Activated CD4-positive, alpha-beta T cell treated with anti-CD3 and anti-CD28 coated beads, Interleukin-2, amount 50 U/mL, for 1 hour (primary cell): ENCODE measurements around the gene IP6K3.

Experiments used
- DNase-seq: peaks from one replicate; pipeline ENCODE4 v3.0.0-alpha.2; 2020

IP6K3 gene

GRCh38 chr6:33720998-33721397 is 25.7 kb downstream of the IP6K3 start:
- DNase-seq: no peak

GRCh38 chr6:33719326-33719987 is 27.2 kb downstream of the IP6K3 start:
- DNase-seq: no peak

GRCh38 chr6:33718713-33719112 is 28.0 kb downstream of the IP6K3 start:
- DNase-seq: no peak

DNA sequence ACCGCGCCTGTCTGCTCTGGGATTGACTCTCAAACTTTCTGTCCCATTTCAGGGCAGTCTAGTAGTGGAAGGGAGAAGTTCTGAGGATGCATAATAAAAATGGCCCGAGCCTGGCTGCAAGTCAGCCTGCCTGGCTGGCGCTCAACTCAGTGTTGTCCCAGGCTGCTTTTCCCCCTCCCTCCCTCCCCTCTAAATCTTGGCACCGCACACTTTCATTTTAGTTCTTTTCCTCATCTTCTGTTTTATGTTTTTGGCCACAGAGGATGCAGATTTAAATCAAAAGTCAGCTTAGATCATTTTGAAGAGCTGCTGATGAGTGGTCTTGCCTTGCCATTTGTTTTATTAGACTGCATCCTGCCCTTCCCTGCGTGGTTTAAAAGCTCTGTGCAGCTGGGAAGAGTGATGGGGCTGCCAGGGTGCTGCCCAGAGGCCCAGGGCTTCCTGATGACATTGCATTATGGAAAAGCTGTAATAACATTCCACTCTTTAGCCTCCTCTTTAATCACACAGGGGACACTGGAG is 28.7 kb downstream of the IP6K3 start:
- DNase-seq: no peak

DNA sequence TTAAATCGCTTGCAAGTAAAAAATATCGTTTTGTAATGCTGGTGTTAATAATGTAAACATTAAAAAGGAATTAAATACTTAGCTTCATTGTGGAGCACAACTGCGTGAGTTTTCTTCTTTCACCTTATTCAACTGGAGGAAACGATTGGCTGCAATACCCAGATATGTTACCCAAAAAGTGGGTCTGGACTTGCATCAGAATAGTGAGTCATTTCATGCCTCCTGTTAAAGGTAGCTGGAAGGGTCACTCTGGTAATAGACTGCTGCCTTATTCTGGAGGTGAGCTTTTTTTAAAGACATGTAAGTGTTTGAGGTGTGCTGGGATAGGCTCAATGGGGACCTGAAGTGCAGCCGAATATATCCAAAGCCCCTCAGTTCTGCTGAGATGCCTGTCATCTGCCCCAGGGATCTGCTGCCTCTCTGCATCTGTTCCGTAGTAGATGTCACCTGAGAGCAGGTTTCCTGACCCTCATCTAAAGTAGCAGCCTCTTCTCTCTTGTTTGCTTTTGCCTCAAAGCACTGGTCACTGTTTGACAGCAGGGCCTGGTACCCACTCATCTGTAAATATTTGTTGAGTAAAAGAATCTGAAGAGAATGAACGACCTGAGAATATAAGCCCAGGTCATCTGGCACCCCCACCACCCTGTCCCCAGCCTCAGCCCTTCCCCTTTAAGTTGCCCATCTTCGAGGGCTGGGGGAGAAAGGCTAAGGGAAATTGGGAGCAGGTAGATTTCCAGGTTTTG is 29.6 kb downstream of the IP6K3 start:
- DNase-seq: no peak

DNA sequence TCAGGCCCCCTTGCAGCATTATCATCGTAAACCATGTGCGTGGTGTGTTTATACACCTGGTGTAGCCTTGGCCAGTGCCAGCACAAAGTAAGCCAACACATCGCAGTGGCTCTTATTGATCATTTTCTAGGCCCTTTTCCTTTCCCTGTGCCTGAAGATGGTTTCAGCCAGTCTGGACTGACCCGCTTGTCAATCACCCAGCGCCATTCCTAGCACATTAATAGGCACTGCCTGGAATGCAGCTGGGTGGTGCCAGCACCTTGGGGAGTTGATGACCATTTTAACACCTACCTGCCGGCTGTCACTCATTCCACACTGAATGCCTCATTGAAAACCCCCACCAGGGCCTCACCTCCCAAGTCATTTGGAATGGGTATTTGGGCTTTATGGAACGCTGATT is 30.3 kb downstream of the IP6K3 start:
- DNase-seq: no peak

DNA sequence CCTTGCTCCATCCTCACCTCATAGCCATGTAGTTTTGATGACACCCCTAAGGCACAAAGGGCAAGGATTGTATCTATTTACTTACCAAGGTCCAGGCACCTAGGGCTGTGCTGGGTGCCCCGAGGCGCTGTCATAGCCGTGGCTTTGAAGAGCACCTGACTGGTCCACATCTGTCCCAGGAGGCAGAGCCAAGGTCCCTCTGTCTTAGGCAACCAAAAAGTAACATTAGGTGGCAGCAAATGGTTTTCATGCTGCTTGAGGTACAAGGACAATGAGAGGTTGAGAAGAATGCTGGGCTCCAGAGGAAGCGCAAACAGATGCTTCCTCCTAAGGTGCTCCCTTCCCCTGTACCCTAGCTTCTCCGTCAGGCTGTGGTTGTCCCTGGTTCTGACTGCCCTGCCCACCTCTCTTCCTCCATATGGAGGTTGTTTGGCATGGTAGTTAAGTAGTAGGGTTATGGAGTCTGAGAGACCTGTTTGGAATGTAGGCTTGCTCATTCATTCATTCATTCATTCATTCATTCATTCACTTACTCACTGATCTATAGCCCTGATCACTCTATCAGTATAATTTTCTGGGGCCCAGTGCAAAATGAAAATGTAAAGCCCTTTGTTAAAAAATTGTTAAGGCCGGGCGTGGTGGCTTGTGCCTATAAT is 32.2 kb downstream of the IP6K3 start:
- no peak for DNase-seq

DNA sequence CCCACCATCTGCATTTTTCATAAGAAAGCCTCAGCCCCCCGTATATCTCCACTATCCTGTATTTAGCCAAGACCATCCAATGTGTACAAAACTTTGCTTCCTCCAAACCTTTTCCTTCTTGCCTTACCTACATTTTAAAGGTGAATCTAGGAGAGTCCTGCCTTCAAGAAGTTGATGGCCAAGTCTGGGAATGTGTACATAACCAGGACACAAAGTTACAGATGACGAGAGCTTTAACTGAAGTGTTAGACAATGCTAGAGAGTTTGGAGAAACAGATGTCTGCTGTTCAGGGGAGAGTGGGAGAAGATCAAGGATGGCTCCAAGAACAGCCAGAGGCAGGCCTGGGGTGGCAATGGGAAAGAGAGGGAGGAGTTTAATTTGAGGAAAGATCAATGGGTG is 32.9 kb downstream of the IP6K3 start:
- no peak for DNase-seq

DNA sequence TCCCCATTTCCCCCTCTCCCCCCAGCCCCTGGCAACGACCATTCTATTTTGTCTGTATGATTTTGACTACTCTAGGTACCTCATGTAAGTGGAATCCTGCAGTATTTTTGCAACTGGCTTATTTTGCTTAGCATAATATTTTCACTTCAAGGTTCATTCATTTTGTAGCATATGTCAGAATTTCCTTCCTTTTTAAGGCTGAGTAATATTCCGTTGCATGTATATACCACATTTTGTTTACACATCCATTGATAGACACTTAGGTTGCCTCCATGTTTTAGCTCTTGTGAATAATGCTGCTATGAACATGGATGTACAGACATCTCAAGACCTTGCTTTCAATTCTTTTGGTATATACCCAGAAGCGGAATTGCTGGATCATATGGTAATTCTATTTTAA is 33.8 kb downstream of the IP6K3 start:
- no peak for DNase-seq

- DNase-seq: peak; percentile 96
Observed at GRCh38 chr6:33711140-33712129, 35.3 kb downstream of the IP6K3 start, which contains the start of gene UQCC2. Gene UQCC2, minus strand, starts transcription at chr6:33711700. Its CDS starts 14 bp downstream, at chr6:33711686.

- DNase-seq: no peak
Observed at GRCh38 chr6:33710296-33711121, 36.2 kb downstream of the IP6K3 start.

DNA sequence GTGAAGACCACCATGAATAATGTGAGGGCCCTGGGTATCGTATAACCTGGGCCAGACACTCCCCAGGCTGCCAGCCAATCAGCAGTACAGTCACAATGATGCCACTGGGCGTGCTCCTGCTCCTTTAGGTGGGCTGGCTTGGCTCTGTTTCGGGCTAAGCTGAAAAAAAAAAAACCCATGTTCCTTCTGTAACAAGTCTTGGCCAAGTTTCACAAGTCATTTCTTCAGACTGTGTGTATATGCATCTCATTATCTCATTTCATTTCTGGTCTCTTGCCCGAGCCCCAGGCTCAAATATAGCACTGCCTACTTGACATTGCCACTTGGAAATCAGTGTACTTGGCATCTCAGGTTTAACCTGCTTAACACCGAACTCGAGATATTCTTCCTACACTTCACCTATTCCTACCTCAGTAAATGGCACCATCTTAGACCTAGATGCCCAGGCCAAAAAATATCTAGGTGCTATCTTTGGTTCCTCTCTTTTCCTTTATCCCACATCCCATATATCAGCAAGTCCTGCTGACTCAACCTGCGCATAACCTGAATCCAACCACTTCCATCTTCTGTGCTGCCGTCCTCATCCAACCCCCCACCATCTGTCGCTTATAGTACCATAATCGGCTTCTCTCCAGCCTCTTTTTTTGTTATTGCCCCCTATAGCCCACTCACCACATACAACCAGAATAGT is 37.0 kb downstream of the IP6K3 start:
- DNase-seq: no peak

DNA sequence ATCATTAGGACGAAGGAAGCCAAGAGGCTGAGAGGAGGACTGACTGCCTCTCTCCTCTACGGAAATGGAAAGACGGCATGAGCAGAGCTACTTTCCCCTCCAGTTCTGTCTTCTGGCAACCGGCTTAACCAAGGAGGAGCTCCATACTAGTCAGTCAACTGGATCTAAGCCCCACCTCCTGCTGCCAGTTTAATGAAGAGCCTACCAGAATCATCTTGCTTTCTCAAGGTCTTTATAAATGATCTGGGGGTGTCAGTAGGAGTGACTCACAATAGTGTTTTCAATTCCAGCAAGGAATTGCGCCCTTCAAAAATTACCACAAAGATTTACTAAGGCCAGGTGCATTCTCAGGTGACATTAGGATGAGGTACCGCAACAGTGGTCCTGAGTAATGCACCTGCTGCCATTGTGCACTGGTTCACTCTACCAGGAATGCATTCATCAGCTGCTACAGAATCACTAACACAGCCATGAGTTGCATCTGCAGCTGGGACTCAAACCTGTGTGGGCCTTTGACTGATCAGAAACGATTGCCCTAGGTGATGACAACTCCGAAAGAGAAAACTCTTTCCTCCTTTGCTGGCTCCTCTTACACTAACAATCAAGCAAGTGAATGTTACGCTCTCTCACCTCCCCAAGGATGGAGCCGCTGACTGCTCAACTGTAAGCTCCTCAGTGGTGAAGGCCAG is 38.0 kb downstream of the IP6K3 start:
- DNase-seq: no peak

- DNase-seq: no peak
Observed at GRCh38 chr6:33707771-33708170, 38.9 kb downstream of the IP6K3 start.

GRCh38 chr6:33705955-33706725 is 40.6 kb downstream of the IP6K3 start:
- DNase-seq: no peak

GRCh38 chr6:33705268-33705885 is 41.3 kb downstream of the IP6K3 start:
- DNase-seq: no peak

DNA sequence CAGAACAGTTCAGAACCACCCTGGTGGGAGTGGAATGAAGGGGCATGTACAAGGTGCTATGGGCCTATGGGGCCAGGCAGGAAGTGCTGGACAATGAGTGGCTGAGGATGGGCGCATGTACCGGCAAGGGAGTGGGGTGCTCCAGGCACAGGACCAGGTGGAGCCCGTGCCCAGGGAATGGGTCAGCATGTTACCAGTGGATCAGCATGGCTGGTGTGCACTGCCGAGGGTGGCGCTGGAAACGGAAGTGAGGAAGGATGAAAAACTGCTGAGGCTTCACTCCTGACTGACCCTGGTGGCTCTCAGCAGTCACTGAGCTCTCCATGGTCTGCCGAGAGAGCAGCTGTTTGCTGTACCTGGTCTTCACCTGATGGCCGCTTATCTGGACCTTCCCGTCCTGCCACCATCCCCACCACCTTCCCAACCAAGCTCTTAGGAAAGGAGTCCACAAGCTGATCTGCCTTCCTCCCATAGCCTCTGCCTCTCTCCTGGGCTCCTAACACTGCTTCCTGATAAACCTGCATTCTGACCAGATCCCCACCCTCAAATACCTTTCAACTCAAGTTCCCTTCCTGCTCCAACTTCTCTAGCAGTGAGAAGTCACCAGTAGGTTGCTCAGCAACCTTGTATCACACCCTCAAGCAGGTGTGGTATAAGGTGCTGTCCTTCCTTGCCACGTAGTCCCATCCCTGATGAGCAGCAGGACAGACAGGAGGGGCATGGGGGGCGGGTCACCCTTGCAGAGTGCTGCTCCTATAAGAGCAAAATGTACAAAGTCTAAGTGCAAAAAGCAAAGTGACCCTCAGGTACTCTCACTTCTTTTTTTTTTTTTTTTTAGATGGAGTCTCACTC is 42.3 kb downstream of the IP6K3 start:
- no peak for DNase-seq

DNA sequence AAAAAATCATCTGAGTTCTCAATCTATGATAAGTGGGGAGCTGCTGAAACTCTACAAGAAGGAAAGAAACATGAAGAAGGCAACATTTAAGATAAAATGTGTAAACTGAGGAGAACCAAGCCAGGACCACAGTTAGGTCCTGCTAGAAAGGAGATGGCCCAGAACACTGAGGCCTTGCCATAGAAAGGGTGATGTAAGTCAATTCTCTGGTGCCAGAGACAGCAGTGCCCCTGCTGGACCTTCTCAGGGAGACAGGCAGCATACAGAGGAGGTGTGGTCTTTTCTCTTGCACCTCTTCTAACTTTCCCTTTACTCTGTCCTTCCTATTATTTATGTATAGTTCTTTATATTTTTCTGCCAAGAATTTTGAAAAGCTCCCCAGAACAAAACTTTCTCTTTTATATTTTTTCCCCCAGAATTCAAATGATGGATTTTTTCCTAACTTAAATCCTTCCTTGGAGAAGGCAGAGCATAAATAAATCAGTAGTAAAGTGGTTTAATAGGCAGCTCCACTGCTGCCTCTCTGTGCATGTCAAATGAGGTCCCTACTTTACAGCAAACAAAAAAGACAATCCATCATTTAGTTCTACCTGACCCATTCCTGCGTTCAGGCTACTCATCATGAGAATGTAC is 44.2 kb downstream of the IP6K3 start:
- no peak for DNase-seq
